Esophagus muscularis mucosa (tissue), 3 donors: ENCODE data around the gene TMCO4.

ENCODE experiments used
- POLR2A ChIP-seq: fragments of 450-650 bp; IDR thresholded peaks from one replicate; pipeline ENCODE4 v1.6.1; 2017; ENCODE audit warnings: antibody characterized with exemption, moderate library complexity, mild to moderate bottlenecking, low read depth
- TF ChIP-seq, protein P1 (sequence below), 3 experiments: fragments of 200-600 bp in 2 of 3; fragments of 450-650 bp in 1 of 3; sonication (generic) in 2 of 3; IDR thresholded peaks; one replicate each; pipeline ENCODE4 v1.5.1; 2017 to 2019; ENCODE audit warnings: antibody characterized with exemption in 3 of 3, mild to moderate bottlenecking in 2 of 3, moderate library complexity in 1 of 3

- TF ChIP-seq POLR2A = no peak
- TF ChIP-seq, protein P1, sequence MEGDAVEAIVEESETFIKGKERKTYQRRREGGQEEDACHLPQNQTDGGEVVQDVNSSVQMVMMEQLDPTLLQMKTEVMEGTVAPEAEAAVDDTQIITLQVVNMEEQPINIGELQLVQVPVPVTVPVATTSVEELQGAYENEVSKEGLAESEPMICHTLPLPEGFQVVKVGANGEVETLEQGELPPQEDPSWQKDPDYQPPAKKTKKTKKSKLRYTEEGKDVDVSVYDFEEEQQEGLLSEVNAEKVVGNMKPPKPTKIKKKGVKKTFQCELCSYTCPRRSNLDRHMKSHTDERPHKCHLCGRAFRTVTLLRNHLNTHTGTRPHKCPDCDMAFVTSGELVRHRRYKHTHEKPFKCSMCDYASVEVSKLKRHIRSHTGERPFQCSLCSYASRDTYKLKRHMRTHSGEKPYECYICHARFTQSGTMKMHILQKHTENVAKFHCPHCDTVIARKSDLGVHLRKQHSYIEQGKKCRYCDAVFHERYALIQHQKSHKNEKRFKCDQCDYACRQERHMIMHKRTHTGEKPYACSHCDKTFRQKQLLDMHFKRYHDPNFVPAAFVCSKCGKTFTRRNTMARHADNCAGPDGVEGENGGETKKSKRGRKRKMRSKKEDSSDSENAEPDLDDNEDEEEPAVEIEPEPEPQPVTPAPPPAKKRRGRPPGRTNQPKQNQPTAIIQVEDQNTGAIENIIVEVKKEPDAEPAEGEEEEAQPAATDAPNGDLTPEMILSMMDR (IDR thresholded peaks at IDR 0.05) = no peak
Observed at GRCh38 chr1:19648239-19648638, 151.5 kb downstream of the TMCO4 start.
